HepG2 (cell line): ENCODE results near the gene EFCAB11. TPM values are rescaled to one million over a fixed set of nuclear protein-coding genes. Genes with fewer than 3 reads are reported as not detected.

Source experiments
- ATAC-seq: fragments of 200-7000 bp; cut with Tn5 transposase; 3 replicates; pipeline ENCODE4 v1.9.1; 2020; ENCODE audit warnings: mild to moderate bottlenecking, moderate library complexity
- BruUV-seq: library from RNA; stranded (reverse); fragments of 400-500 nt; replicated peaks from 2 replicates; lab custom pipeline; 2021; lab: Mats Ljungman, UMichigan
- CTCF ChIA-PET: fragments of 300-600 bp; formaldehyde crosslinking; extraction: SDS; loops from one replicate; lab custom pipeline; 2021; ENCODE audit warnings: low total read pairs, inconsistent platforms, low intra/inter-chr PET ratio; lab: Yijun Ruan, JAX
- POLR2A ChIA-PET: fragments of 350-600 bp; sonication (Branson Sonifier 250); formaldehyde crosslinking; loops from one replicate; lab custom pipeline; 2020; ENCODE audit warnings: antibody characterized with exemption, inconsistent platforms; lab: Yijun Ruan, JAX
- DNase-seq: peaks from one replicate; pipeline ENCODE4 v3.0.0-alpha.2; 2015; ENCODE audit warnings: low spot score
- FAIRE-seq: peaks from 3 replicates; lab custom pipeline; 2011; peaks lifted over from hg19 to GRCh38; lab: Jason Lieb, UNC
- H2AFZ ChIP-seq: one replicate; pipeline ENCODE4 v1.6.1; 2011; ENCODE audit warnings: low read length, inconsistent platforms
- H3K27ac ChIP-seq: fragments of 300-600 bp; 3 replicates; pipeline ENCODE4 v1.8.0; 2011; ENCODE audit warnings: mixed run types, mild to moderate bottlenecking, mixed read lengths, low read length, inconsistent platforms; ENCODE audit not compliant: insufficient read depth; ENCODE audit errors: extremely low read length
- H3K27me3 ChIP-seq, 2 experiments: fragments of 200-600 bp in 1 of 2; 2 replicates in 1 of 2; 3 replicates in 1 of 2; pipeline versions ENCODE4 v1.6.0 to v1.8.0; 2011; ENCODE audit warnings: low read length in 2 of 2, mild to moderate bottlenecking in 2 of 2, moderate library complexity in 2 of 2, inconsistent platforms in 1 of 2; ENCODE audit not compliant: insufficient read depth in 2 of 2, control insufficient read depth in 1 of 2
- H3K36me3 ChIP-seq, 2 experiments: fragments of 200-600 bp in 1 of 2; replicated peaks in 1 of 2; 2 replicates in 1 of 2; 3 replicates in 1 of 2; pipeline versions ENCODE4 v1.5.1 to v1.8.0; 2011; ENCODE audit warnings: low read length in 2 of 2, inconsistent platforms in 1 of 2; ENCODE audit not compliant: insufficient read depth in 2 of 2, control insufficient read depth in 1 of 2
- H3K4me1 ChIP-seq: 2 replicates; pipeline ENCODE4 v1.5.1; 2012; ENCODE audit warnings: low read length, inconsistent platforms; ENCODE audit not compliant: insufficient read depth
- H3K4me2 ChIP-seq: 2 replicates; pipeline ENCODE4 v1.6.0; 2011; ENCODE audit warnings: low read depth, low read length, inconsistent platforms
- H3K4me3 ChIP-seq, 3 experiments: fragments of 200-600 bp in 1 of 3; sonication (generic), shearing (Covaris generic) in 1 of 3; replicated peaks in 1 of 3; 2 replicates each; pipeline ENCODE4 v1.5.1; 2011 to 2016; ENCODE audit warnings: low read length in 3 of 3, inconsistent platforms in 2 of 3, low read depth in 2 of 3, mild to moderate bottlenecking in 2 of 3, control low read depth in 1 of 3, mixed read lengths in 1 of 3; ENCODE audit not compliant: insufficient read depth in 1 of 3
- H3K79me2 ChIP-seq: one replicate; pipeline ENCODE4 v1.6.1; 2011; ENCODE audit warnings: low read length, inconsistent platforms; ENCODE audit not compliant: insufficient read depth
- H3K9ac ChIP-seq: 2 replicates; pipeline ENCODE4 v1.6.0; 2011; ENCODE audit warnings: mild to moderate bottlenecking, low read depth, low read length, inconsistent platforms; ENCODE audit not compliant: insufficient read depth
- H3K9me3 ChIP-seq: 2 replicates; pipeline ENCODE4 v1.5.1; 2012; ENCODE audit warnings: mild to moderate bottlenecking, low read length
- H4K20me1 ChIP-seq: 2 replicates; pipeline ENCODE4 v1.6.0; 2011; ENCODE audit warnings: inconsistent platforms, mild to moderate bottlenecking, low read length, moderate library complexity; ENCODE audit not compliant: insufficient read depth
- ETV5 ChIP-seq: IDR thresholded peaks from 2 replicates; pipeline ENCODE4 v1.6.1; 2018; ENCODE audit warnings: missing biosample characterization, missing genetic modification reagents, inconsistent platforms, borderline replicate concordance
- NFRKB ChIP-seq: fragments of 450-650 bp; IDR thresholded peaks from 2 replicates; pipeline ENCODE4 v1.6.1; 2017
- ONECUT2 ChIP-seq: sonication (generic); formaldehyde crosslinking; IDR thresholded peaks from 2 replicates; pipeline ENCODE4 v1.4.0; 2020; ENCODE audit warnings: missing genetic modification reagents
- STAT6 ChIP-seq: sonication (generic); formaldehyde crosslinking; IDR thresholded peaks from 2 replicates; pipeline ENCODE4 v1.4.0; 2020; ENCODE audit warnings: missing genetic modification reagents, mild to moderate bottlenecking, borderline replicate concordance
- SYNCRIP ChIP-seq: fragments of 200-400 bp; formaldehyde crosslinking; IDR thresholded peaks from 2 replicates; pipeline ENCODE4 v1.6.1; 2018; ENCODE audit warnings: mild to moderate bottlenecking, low read depth, low read length; ENCODE audit not compliant: insufficient read depth
- ZFAT ChIP-seq: sonication (generic); formaldehyde crosslinking; conservative IDR thresholded peaks from 2 replicates; pipeline ENCODE4 v1.8.1; 2023; ENCODE audit warnings: missing genetic modification reagents, inconsistent platforms
- ZNF260 ChIP-seq: sonication (generic); formaldehyde crosslinking; IDR thresholded peaks from 2 replicates; pipeline ENCODE4 v1.4.0; 2020; ENCODE audit warnings: missing genetic modification reagents, low read depth, mild to moderate bottlenecking, borderline replicate concordance
- ZNF446 ChIP-seq: sonication (generic); formaldehyde crosslinking; IDR thresholded peaks from 2 replicates; pipeline ENCODE4 v1.5.0; 2020; ENCODE audit warnings: mild to moderate bottlenecking, missing genetic modification reagents
- ZNF652 ChIP-seq: IDR thresholded peaks from 2 replicates; pipeline ENCODE4 v1.6.1; 2016; ENCODE audit warnings: low read depth, borderline replicate concordance
- ZNF782 ChIP-seq: sonication (generic); formaldehyde crosslinking; IDR thresholded peaks from 2 replicates; pipeline ENCODE4 v1.4.0; 2020; ENCODE audit warnings: missing genetic modification reagents, mild to moderate bottlenecking, borderline replicate concordance
- ZNF792 ChIP-seq: IDR thresholded peaks from 2 replicates; pipeline ENCODE4 v1.6.1; 2016
- WGBS: methylation state at CpG from one replicate; pipeline ENCODE4 v1.1.6; 2017; ENCODE audit warnings: low lambda C conversion rate; 5-methylcytosine and 5-hydroxymethylcytosine counted together
- in situ Hi-C: cut with HindIII; loops from 2 replicates; pipeline ENCODE4 v1.10.0; 2017; ENCODE audit warnings: low pct_unique_long_range_greater_than_20kb; ENCODE audit not compliant: extremely low pct_ligation_motif_present
- intact Hi-C: fragments of 100-400 bp; cut with micrococcal nuclease; formaldehyde crosslinking; loops from one replicate; pipeline ENCODE4 v1.10.0; 2022; ENCODE audit not compliant: unreplicated experiment
- polyA plus RNA-seq, 8 experiments: library from polyadenylated mRNA; depleted of rRNA in 3 of 8; stranded (reverse) in 7 of 8; unstranded in 1 of 8; fragments of >200 nt; fragmentation: Illumina TruSeq in 4 of 8; extraction: Trizol in 4 of 8; gene quantifications; 2 replicates each; pipeline versions ENCODE4 v1.2.1 to v1.2.3, GENCODE V29; 2011 to 2016; ENCODE audit warnings: low read depth in 4 of 8, missing spikeins in 1 of 8, mixed read lengths in 1 of 8; ENCODE audit not compliant: insufficient read depth in 1 of 8
- total RNA-seq, 5 experiments: library from RNA; depleted of rRNA; stranded (reverse); fragments of >200 nt; fragmentation: Illumina TruSeq; extraction: Trizol; gene quantifications; 2 replicates each; pipeline ENCODE4 v1.2.3, GENCODE V29; 2016; ENCODE audit warnings: low read depth in 1 of 5

Gene EFCAB11
- total and polyA plus RNA-seq, 2 of the 13 experiments (the other 11 are each of a cell fraction or from before 2014, with no cell fraction given): 8.2 to 31.5 TPM

- no peak for FAIRE-seq
- CTCF ChIA-PET: no interaction called here
These were observed 147.4 kb downstream of the EFCAB11 start for GRCh38 chr14:89807151-89807550.

GRCh38 chr14:89806451-89806850, 148.1 kb downstream of the EFCAB11 start:
- no peak overlapping the region for H2AFZ ChIP-seq
- H3K4me2 ChIP-seq: no peak overlapping the region
- no peaks in the 10 kb centered on the region for H4K20me1 ChIP-seq
- no peak for FAIRE-seq
- BruUV-seq: no TSS peak
- 91% methylated on average over 2 of the region's 2 CpGs for WGBS
- in situ Hi-C loops: no loop called here
- H3K9me3 ChIP-seq: no peaks in the 10 kb centered on the region
- ChIA-PET CTCF (no interaction called here), POLR2A (no interaction called here)
- no peaks in the 10 kb centered on the region for H3K27me3 ChIP-seq
- no peak overlapping the region for H3K4me3 ChIP-seq
- H3K9ac ChIP-seq: no peak overlapping the region
- H3K27ac ChIP-seq: no peak overlapping the region
- H3K4me1 ChIP-seq: peaks cover 5% of the 10 kb centered on the region
- H3K79me2 ChIP-seq: no peaks in the 10 kb centered on the region
- no peak for ATAC-seq
- intact Hi-C loops: no loop called here
- H3K36me3 ChIP-seq: no peaks in the 10 kb centered on the region
- DNase-seq: no peak
- no peak for TF ChIP-seq ZNF782 (CRISPR knock-in tag)
- TF ChIP-seq NFRKB: no peak
- no peak for TF ChIP-seq ZFAT (CRISPR knock-in tag)
- TF ChIP-seq SYNCRIP: no peak
- no peak for TF ChIP-seq ZNF446 (CRISPR knock-in tag)
- no peak for TF ChIP-seq ETV5 (CRISPR knock-in tag)
- no peak for TF ChIP-seq ONECUT2 (CRISPR knock-in tag)
- TF ChIP-seq ZNF260: no peak
- no peak for TF ChIP-seq ZNF652 (CRISPR knock-in tag)
- TF ChIP-seq ZNF792 (CRISPR knock-in tag): no peak

More at GRCh38 chr14:89807151-89807550, 147.4 kb downstream of the EFCAB11 start:
- no peak for ATAC-seq
- no peaks in the 10 kb centered on the region for H3K9me3 ChIP-seq
- peaks cover 5% of the 10 kb centered on the region for H3K4me1 ChIP-seq
- no peak overlapping the region for H3K4me2 ChIP-seq
- no TSS peak for BruUV-seq
- no peaks in the 10 kb centered on the region for H4K20me1 ChIP-seq
- intact Hi-C loops (no loop called here), in situ Hi-C loops (no loop called here)
- DNase-seq: no peak
- no peaks in the 10 kb centered on the region for H3K79me2 ChIP-seq
- H3K9ac ChIP-seq: no peak overlapping the region
- H3K27me3 ChIP-seq: no peaks in the 10 kb centered on the region
- H3K27ac ChIP-seq: no peak overlapping the region
- H2AFZ ChIP-seq: no peak overlapping the region
- POLR2A ChIA-PET: no interaction called here
- H3K4me3 ChIP-seq: no peak overlapping the region
- TF ChIP-seq STAT6 (CRISPR knock-in tag): no peak
- H3K36me3 ChIP-seq: no peaks in the 10 kb centered on the region
